Measurements from ENCODE around the gene MYOM1.

MYOM1 gene

DNA sequence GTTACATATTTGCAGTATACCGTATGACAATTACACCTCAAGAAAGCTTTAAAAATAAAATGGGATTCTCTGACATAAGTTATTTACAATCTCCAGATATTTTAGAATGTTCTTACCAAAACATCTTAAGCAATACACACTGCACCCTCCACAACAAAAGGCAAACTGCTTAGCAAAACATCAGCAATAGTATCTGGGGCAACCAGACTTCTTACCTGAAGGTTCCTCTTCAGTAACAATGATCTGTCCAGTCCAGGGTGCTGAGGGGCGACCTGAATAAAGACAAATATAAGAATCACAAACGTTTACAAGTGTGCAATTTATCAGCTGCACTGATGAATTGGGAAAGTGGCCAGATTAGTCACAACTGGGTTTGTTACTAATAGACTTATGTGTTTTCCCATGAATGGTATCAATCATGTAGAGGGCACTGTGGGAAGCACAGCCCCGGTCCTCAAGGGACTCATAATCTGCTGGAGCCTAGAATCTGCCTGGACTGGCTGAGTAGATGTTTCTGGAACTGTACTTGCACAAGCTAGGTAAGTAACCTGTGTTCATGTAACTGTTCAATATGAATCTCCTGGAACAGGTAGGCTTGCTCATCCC, 70.7 kb downstream of the MYOM1 start:
- TF ChIP-seq, protein P1, sequence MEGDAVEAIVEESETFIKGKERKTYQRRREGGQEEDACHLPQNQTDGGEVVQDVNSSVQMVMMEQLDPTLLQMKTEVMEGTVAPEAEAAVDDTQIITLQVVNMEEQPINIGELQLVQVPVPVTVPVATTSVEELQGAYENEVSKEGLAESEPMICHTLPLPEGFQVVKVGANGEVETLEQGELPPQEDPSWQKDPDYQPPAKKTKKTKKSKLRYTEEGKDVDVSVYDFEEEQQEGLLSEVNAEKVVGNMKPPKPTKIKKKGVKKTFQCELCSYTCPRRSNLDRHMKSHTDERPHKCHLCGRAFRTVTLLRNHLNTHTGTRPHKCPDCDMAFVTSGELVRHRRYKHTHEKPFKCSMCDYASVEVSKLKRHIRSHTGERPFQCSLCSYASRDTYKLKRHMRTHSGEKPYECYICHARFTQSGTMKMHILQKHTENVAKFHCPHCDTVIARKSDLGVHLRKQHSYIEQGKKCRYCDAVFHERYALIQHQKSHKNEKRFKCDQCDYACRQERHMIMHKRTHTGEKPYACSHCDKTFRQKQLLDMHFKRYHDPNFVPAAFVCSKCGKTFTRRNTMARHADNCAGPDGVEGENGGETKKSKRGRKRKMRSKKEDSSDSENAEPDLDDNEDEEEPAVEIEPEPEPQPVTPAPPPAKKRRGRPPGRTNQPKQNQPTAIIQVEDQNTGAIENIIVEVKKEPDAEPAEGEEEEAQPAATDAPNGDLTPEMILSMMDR (IDR thresholded peaks at IDR 0.05; ENCODE audit: control insufficient read depth, extremely low read depth, insufficient read depth): no peak
- H3K4me3 ChIP-seq (ENCODE audit: low read depth, low read length): no peak overlapping the region
- no peak for DNase-seq (ENCODE audit: low read depth)

DNA sequence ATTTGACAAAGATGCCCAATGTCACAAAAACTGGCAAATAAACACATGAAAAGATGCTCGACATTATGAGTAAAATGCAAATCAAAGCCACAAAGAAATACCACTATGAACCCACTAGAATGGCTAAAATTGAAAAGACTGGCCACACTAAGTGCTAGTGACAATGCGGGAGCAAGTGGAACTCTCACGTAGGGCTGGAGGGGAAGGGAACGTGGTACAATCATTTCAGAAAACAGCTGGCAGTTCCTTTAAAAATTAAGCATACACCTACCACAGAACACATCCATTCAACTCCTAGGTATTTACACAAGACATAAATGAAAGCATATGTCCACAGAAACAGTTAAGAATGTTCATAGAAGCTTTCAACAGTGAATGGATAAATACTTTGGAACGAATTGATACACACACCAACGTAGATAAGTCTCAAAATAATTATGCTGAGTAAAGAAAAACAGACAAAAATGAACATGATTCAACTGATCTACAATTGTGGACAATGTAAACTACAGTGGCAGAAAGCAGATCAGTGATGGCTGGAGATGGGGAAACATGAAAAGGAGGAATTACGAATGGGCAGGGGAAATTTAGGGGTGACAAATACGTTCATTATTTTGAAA, 71.7 kb downstream of the MYOM1 start:
- no peak for DNase-seq (ENCODE audit: low read depth)
- TF ChIP-seq, protein P1 (IDR thresholded peaks at IDR 0.05; ENCODE audit: control insufficient read depth, extremely low read depth, insufficient read depth): no peak
- H3K4me3 ChIP-seq (ENCODE audit: low read depth, low read length): no peak overlapping the region

DNA sequence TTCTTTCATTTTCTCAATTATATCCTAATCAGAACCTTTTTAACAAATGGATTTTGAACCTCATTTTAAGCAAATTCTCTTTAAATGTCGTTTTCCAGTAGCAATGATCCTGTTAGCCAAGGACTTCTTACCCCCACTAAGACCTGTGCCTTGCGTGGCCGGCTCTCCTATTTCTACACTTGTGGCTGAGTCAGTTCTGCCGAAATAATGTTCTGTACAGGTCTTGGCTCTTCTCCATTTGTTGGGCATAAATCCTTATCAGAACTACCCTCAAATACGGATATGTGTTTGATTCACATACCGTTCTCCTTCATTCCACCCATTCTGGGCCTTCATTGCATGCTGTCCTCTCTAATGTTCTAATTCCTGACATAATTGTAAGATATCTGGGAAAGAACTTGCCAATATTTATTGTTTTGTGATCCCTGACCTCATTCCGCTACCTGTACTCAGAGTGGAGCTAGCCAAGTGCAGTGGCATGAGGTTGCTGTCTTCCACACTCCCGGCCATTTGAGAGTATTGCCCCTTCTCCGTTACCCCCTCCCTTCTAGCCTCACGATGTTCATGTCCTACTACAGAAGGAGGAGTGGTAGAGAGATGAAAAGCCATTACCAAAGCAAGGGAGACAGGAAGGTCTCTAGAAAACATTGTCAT, 78.7 kb downstream of the MYOM1 start:
- no peak overlapping the region for H3K4me3 ChIP-seq (ENCODE audit: low read depth, low read length)
- TF ChIP-seq, protein P1 (IDR thresholded peaks at IDR 0.05; ENCODE audit: control insufficient read depth, extremely low read depth, insufficient read depth): no peak
- DNase-seq (ENCODE audit: low read depth): no peak

DNA sequence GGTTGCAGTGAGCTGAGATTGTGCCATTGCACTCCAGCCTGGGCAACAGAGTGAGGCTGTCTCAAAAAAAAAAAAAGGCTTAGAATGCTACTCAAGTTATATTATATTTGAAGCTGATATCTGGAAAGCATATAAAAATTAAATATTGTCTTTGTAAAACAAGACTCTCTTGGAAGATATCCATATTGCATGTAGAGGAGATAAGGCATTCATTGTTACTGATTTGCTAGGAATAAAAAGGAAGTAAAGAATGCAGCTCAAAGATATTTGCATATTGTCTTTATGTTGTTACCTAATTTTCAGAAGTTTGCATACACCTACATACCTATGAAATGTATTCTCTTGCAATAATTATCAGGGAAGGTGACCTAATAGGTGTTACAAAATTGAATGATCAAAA, 79.4 kb downstream of the MYOM1 start:
- no peak for DNase-seq (ENCODE audit: low read depth)
- no peak overlapping the region for H3K4me3 ChIP-seq (ENCODE audit: low read depth, low read length)
- TF ChIP-seq, protein P1 (IDR thresholded peaks at IDR 0.05; ENCODE audit: control insufficient read depth, extremely low read depth, insufficient read depth): no peak

DNA sequence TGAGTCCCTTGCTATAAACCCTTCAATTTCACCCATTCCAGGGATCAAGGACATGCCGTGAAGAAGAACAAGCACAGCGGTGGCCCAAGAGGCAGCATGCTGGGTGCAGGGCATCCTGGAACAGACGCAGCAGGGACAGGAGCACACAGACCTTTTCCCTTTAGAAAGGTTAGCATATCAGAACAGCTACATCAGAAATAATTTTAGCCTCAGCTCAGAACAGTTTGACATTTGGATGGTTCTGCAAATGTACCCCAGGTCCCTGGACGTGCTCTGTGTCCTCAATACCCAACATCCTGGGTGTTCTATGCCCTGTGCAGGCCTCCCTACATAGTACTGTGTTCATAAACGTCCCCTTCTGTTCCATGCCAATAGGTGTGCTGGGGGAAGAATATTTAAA, 80.4 kb downstream of the MYOM1 start:
- no peak for DNase-seq (ENCODE audit: low read depth)
- no peak overlapping the region for H3K4me3 ChIP-seq (ENCODE audit: low read depth, low read length)
- TF ChIP-seq, protein P1 (IDR thresholded peaks at IDR 0.05; ENCODE audit: control insufficient read depth, extremely low read depth, insufficient read depth): no peak

DNA sequence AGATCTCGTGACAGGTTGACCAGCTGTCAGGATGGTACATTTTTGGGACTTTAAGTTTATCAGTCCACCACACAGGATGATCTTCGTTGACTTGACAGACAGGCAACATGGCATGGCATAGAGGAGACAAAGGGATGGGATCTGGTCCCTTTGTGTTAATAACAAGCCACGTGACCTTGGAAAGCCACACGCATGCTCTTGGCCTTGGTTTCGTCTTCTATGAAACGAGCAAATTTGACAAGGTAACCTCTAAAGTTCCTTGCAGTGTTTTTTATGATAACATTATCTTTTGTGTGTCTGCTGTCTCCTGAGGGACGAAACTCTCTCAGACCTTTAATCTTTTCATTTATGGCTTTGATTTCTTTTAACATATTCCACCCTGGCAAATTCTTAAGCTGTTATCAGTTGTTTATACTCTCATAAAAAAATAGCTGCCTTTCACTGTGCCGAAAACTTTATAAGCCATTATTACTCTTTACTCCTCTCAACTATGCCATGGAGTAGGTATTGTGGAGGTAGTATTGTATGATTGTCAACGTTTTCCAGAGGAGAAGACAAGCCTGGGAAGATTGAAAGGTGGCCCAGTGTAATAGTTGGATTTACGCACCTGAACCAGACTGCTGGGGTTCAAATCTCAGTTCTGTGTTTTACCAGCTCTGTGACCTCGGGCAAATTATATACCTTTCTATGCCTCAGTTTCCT, 81.3 kb downstream of the MYOM1 start:
- no peak overlapping the region for H3K4me3 ChIP-seq (ENCODE audit: low read depth, low read length)
- no peak for DNase-seq (ENCODE audit: low read depth)
- TF ChIP-seq, protein P1 (IDR thresholded peaks at IDR 0.05; ENCODE audit: control insufficient read depth, extremely low read depth, insufficient read depth): no peak
